HPDE6-E6E7 (cell line): ENCODE results near the gene PIGM.

ENCODE experiments used
- DNase-seq: peaks from one replicate; pipeline ENCODE4 v3.0.0; 2011; ENCODE audit warnings: missing footprints; ENCODE audit errors: extremely low spot score

Gene PIGM

GRCh38 chr1:160031365-160032164 lies at the start of gene PIGM:
Gene PIGM, minus strand, starts transcription at chr1:160031990. Its CDS starts 251 bp downstream, at chr1:160031739.
- peak; percentile 95 for DNase-seq

DNA sequence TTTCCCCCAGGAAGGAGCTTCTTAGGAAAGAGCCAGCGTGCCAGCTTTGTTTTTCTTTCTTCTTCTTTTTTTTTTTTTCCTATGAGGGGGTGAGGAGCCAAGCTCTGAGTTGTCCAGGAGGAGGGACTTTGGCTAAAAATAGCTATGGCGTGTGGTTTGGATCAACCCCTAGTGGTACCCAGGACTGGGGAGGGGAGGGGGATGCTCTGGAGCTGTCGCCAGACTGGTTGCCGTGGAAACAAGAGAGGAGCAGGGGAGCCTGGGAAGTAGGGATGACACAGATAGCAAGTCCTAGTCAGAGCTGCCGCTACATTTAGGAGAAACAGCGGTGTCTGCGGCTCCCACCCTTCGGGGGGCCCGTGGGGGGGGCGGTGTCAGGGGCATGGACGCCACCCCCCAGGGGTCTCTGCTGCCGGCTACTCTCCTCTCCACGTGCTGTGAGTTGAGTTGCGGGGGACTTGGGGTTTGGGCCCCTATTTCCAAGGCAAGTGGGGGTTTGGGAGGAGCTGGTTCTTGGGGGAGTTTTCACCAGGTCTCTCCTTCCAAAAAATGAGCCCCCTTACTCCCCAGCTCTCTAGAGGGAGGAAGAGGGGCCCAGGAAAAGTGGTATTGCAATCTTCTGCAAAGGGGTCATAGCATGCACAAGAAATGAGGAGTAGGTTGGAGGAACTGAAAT lies 49.6 kb upstream of the PIGM start, which contains the start of gene KCNJ9:
Gene KCNJ9, plus strand, starts transcription at position 278 of the 676 bp plus-strand sequence. CDS start 2,493 bp downstream, outside the sequence.
- no peak for DNase-seq

- no peak for DNase-seq
These were observed 48.8 kb upstream of the PIGM start for GRCh38 chr1:160080381-160081100.

- no peak for DNase-seq
These were observed 47.7 kb upstream of the PIGM start for GRCh38 chr1:160079448-160079847.

DNA sequence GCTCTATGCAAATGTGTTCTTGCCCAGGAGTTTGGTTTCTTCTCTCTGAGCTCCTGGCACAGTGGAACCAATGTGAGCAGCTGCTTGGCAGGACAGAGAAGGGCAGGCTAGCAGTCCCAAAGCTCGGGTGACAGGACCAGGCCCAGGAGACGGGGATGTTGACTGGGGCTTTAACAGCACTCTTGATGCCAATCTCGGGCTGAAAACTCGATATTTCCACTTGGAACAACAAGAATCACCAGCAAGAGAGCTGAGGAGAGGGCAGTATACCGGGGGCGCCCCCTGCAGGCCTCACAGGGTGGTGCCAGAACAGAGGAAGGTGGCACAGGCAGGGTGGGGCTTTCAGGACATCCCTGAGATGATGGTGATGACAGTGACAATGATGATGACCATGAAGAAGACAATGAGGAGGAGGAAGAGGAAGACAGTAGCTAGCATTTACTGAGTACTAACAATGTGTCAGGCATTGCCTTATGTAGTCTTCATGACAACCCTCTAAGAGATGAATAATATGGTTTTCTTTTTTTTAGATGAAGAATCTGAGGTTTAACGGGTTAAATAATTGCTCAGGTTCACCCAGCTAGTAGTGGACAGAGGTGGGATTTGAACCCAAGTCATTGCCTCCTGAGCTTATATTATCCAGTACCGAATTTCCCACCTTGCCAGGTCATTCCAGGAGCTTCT lies 46.9 kb upstream of the PIGM start:
- no peak for DNase-seq

DNA sequence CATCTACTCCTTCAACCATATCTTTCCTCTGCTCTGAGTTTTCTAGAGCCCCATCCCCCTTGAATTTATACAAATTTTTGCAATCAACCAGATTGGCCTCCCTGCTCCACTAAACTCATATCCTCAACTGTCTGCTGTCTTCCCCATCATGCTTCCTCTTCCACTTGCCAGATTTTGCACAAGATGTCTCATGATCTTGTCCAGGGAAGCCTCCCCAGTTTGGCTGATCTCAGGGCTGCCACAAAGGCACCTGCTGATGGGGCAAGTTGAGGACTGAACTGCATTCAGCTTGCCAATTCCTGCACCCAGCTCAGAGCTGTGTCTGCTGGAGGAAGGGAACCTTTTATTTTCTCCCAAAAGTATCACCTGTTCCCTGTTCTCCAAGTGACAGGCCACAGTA lies 45.7 kb upstream of the PIGM start:
- no peak for DNase-seq

DNA sequence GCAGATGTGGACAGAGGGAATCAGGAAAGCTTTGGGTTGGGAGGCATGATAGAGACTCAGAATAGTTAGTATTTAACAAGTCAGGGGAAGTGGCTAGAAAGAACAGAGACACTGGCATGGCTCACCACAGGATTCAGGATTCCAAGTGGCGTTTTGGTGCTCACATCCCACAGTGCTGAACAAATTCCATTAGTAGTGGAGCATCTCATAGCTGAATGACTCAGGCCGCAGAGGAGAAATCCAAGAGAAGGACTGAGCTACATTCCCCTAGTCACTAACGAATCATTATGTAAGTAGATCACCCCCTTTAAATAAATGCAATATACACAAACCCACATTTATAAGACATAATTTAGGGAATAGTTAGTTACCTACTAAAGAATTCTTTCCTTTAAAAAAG lies 44.5 kb upstream of the PIGM start:
- no peak for DNase-seq

- no peak for DNase-seq
These were observed 44.0 kb upstream of the PIGM start for GRCh38 chr1:160075836-160076235.

DNA sequence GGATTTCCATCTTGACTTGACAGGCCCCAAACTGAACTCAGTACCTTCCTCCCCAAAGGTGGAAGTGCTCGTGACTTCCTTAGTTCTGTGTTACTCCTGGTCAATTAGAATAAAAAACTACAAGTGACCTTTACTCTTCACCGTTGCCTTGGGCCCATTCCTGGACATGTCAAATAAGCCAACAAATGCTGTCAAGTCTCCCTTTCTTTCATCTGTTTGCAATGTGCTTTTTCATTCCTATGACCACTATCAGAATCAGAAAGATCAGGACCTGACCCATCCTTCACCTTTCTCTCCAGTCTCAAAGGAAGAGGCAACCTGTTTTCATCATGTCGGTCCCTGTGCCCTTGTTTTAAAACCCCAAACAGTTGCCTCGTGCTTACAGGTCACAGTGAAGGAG lies 43.1 kb upstream of the PIGM start:
- DNase-seq = no peak

- no peak for DNase-seq
These were observed 39.5 kb upstream of the PIGM start for GRCh38 chr1:160071289-160071688.

DNA sequence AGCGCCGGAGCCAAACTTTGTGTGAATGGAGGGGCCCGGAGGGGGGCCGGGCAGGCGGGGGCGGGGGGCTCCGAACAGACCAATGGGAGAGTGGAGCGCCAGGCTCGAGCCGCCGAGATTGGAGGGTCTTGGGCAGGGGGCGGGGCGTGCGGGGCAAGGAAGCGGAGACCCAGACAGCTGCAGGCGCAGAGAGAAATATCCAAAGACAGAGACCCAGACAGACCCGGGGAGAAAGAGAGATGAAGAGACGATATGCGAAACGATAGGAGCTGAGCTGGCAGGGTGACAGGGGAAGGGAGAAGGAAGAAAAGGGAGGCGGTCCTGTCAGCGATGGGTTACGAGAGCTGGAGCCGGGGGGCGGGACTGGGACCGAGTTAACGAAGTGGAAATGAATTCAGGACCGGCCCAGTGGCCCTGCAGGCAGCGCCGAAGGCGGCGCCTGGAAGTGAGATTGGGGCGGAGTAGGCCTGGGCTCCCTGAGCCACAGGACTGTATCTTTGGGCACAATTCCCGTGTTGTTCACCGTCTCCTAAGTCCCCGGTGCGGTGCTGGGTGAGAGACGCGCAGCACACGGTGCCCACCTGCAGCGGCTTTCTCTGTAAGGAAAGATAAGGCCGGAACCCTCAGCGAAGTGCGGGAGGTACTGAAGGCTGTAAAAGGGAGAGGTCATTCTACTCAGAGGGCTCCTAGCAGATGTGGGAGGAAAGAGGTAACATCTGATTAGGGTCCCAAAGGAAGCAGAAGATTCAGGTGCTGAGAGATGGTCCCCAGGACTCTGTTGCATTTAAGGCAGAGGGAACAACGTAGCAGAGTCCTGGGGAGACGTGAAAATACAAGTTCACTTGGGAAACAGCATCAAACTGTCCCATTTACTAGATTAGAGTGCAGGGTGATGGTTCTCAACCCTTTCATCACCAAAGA lies 38.7 kb upstream of the PIGM start:
- DNase-seq = no peak

GRCh38 chr1:160069460-160070231 lies 37.9 kb upstream of the PIGM start, which contains the start of gene KCNJ10:
Gene KCNJ10, minus strand, starts transcription at chr1:160070160. Its CDS starts 27,628 bp downstream, at chr1:160042532.
- DNase-seq = no peak

GRCh38 chr1:160068225-160068624 lies 36.4 kb upstream of the PIGM start:
- DNase-seq = no peak

DNA sequence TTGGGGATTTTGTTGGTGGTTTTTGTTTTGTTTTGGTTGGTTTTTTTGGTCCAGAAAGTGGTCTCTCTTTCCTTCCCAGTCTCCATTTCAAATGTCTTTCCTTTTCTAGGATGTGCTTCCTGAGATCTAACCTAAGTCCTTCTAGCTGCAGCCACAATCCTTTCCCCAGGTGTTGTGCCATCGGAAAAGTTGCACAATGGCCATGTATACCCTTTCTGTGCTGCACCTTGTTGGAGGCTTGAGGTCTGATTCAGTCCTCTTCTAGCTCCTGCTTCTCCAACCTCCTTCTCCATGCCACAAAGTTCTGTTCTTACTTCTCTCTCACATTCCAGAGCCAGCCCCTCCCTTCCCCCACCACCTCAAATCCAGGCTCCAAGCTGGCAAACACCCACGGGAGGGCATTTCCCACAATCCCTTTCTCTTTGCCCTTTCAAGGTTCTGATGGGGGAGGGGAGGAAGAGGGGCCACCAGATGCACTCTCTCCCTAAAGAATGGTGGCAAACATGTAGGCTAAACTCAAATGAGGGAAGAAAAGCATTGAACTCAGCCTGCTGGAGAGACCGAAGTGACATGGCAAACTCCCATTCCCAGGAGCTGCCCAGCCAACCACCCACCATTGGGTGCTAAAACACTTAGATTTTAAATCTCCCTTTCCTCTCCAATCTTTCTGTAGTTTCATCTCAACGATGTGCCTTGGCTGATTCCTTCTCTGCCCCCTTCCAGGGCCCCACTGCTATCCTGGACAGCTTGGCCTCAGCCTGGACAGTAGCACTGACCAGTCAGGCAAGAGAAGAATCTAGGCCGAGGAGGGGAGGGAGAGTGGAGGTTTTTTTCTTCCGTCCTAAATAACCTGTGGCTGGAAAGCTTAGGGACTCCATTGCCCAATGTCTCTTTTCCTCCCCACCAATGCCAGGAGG lies 35.3 kb upstream of the PIGM start:
- no peak for DNase-seq

GRCh38 chr1:160064746-160065145 lies 33.0 kb upstream of the PIGM start:
- DNase-seq = no peak

DNA sequence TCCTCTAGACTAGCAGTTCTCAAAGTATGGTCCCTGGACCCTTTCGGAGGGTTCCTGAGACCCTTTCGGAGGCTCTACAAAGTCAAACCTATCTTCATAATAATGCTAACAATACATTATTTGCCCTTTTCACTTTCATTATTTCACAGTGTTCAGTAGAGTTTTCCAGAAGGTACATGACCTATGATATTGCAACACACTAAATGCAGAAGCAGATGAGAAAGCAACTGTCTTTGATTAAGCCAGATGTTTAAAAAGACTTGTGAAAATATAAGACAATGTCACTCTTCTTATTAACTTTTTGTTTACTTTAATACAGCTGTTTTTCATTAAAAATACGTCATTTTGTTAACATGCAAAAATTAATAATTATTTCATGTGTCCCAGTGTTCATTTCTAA lies 32.4 kb upstream of the PIGM start:
- DNase-seq = no peak

- DNase-seq = no peak
These were observed 31.4 kb upstream of the PIGM start for GRCh38 chr1:160063176-160063575.

DNA sequence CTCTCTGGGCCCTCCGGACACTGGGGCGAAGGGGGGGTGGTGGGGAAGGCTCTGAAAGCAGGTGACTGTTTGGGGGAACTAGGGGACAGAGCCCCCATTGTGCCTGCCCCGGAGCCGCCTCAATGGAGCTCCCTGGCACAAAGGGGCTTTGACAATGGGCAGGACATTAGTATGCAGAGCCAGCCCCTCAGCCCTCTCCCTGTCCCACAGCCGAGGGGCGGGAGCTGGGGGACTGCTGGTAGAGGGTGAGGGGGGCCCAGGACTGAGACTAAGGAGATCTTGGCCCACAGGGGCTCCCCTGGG lies 30.4 kb upstream of the PIGM start:
- no peak for DNase-seq
